Upper lobe of left lung (tissue), 6 donors: ENCODE data around the gene PLOD2. TPM values are rescaled to one million over a fixed set of nuclear protein-coding genes. Genes with fewer than 3 reads are reported as not detected.

Experiments
- ATAC-seq, 2 donors: fragments of 200-7000 bp; cut with Tn5 transposase; one replicate each; pipeline ENCODE4 v1.9.1; 2022; ENCODE audit warnings: mild to moderate bottlenecking in 2 of 2, moderate library complexity in 2 of 2; ENCODE audit not compliant: low FRiP score in 2 of 2
- DNase-seq, 2 donors: peaks; one replicate each; pipeline ENCODE4 v3.0.0-alpha.2; 2019 to 2020
- H3K27ac ChIP-seq, 4 donors: fragments of 200-600 bp; sonication (generic); one replicate each; pipeline ENCODE4 v1.5.1; 2016 to 2019
- H3K27me3 ChIP-seq, 4 donors: fragments of 200-600 bp; sonication (generic); one replicate each; pipeline ENCODE4 v1.5.1; 2017 to 2019
- H3K36me3 ChIP-seq, 4 donors: fragments of 200-600 bp; sonication (generic); one replicate each; pipeline ENCODE4 v1.5.1; 2016 to 2019
- H3K4me1 ChIP-seq, 4 donors: fragments of 200-600 bp; sonication (generic); one replicate each; pipeline ENCODE4 v1.5.1; 2018 to 2019
- H3K4me3 ChIP-seq, 4 donors: fragments of 200-600 bp; sonication (generic); one replicate each; pipeline ENCODE4 v1.5.1; 2017 to 2019; ENCODE audit warnings: mild to moderate bottlenecking in 2 of 4, moderate library complexity in 1 of 4
- H3K9me3 ChIP-seq, 4 donors: fragments of 200-600 bp; sonication (generic); one replicate each; pipeline ENCODE4 v1.5.1; 2018 to 2019
- CTCF ChIP-seq, 6 experiments: fragments of 450-650 bp in 4 of 6; fragments of 200-600 bp in 2 of 6; sonication (generic) in 2 of 6; IDR thresholded peaks; one replicate each; pipeline ENCODE4 v1.5.1; 2016 to 2019; ENCODE audit warnings: antibody characterized with exemption in 6 of 6
- EP300 ChIP-seq, 4 donors: sonication (generic); formaldehyde crosslinking; IDR thresholded peaks; one replicate each; pipeline ENCODE4 v1.5.1; 2017; ENCODE audit warnings: antibody characterized with exemption in 4 of 4, control low read depth in 2 of 4
- POLR2A ChIP-seq, 4 donors: fragments of 450-650 bp; IDR thresholded peaks; one replicate each; pipeline ENCODE4 v1.5.1; 2016 to 2017; ENCODE audit warnings: antibody characterized with exemption in 4 of 4, mild to moderate bottlenecking in 2 of 4
- POLR2AphosphoS5 ChIP-seq, 2 donors: sonication (generic); formaldehyde crosslinking; IDR thresholded peaks; one replicate each; pipeline ENCODE4 v1.5.1; 2017; ENCODE audit warnings: antibody characterized with exemption in 2 of 2
- WGBS, 2 donors: methylation state at CpG; one replicate each; pipeline ENCODE4 v1.1.5; 2017 to 2018; 5-methylcytosine and 5-hydroxymethylcytosine counted together
- total RNA-seq, 6 donors: library from RNA; depleted of rRNA in 4 of 6; stranded (reverse); fragments of >200 nt in 4 of 6; gene quantifications; one replicate each; pipeline versions ENCODE4 v1.1.0 to v1.2.1, GENCODE V29; 2016 to 2021
- donor health status: DM: no; HTN: no; CAD: no; lungs with moderate emphysema.
- donor health status: DM: no; HTN: yes; CAD: no; lungs with severe emphysema.

Gene PLOD2
- total RNA-seq, 6 donors from 2014 or later = 6.8 to 30.7 (median 18.1) TPM

GRCh38 chr3:146100180-146100579 is 60.8 kb downstream of the PLOD2 start:
- Histone ChIP-seq H3K36me3 (peaks cover 0 to 8% (median 0%) of the 10 kb centered on the region in 4 donors), H3K4me1 (no peaks in the 10 kb centered on the region), H3K27me3 (no peaks in the 10 kb centered on the region), H3K9me3 (no peaks in the 10 kb centered on the region), H3K4me3 (no peak overlapping the region), H3K27ac (no peak overlapping the region)
- DNase-seq (no peak), ATAC-seq (no peak)
- WGBS, 2 donors = 91 to 98% methylated on average over 2 of the region's 2 CpGs
- no peak for TF ChIP-seq CTCF (IDR thresholded peaks at IDR 0.05)
- no peak for TF ChIP-seq POLR2AphosphoS5 (IDR thresholded peaks at IDR 0.05)

GRCh38 chr3:146099316-146099715 is 61.7 kb downstream of the PLOD2 start:
- 84 to 87% methylated on average over 9 of the region's 9 CpGs for WGBS, 2 donors
- TF ChIP-seq CTCF (IDR thresholded peaks at IDR 0.05) (no peak), POLR2A (IDR thresholded peaks at IDR 0.05) (no peak), EP300 (IDR thresholded peaks at IDR 0.05) (no peak), POLR2AphosphoS5 (IDR thresholded peaks at IDR 0.05) (no peak)
- no peak for DNase-seq
- no peak overlapping the region for H3K27ac ChIP-seq
- H3K36me3 ChIP-seq = peaks cover 0 to 8% (median 0%) of the 10 kb centered on the region in 4 donors
- no peaks in the 10 kb centered on the region for H3K9me3 ChIP-seq
- no peak for ATAC-seq
- H3K4me3 ChIP-seq = no peak overlapping the region
- H3K4me1 ChIP-seq = no peaks in the 10 kb centered on the region
- H3K27me3 ChIP-seq = no peaks in the 10 kb centered on the region

- WGBS, 2 donors = 28 to 37% methylated on average over 2 of the region's 2 CpGs
- peak in 1 of 2 donors; percentile 58 for ATAC-seq
Observed at GRCh38 chr3:146093896-146094295, 67.1 kb downstream of the PLOD2 start.

GRCh38 chr3:146092230-146092629 is 68.8 kb downstream of the PLOD2 start:
- DNase-seq (no peak), ATAC-seq (no peak)
- Histone ChIP-seq H3K9me3 (no peaks in the 10 kb centered on the region), H3K4me1 (peaks cover 0 to 3% (median 0%) of the 10 kb centered on the region in 4 donors), H3K27ac (no peak overlapping the region), H3K27me3 (no peaks in the 10 kb centered on the region), H3K4me3 (no peak overlapping the region), H3K36me3 (no peaks in the 10 kb centered on the region)
- 61% methylated on average over 1 of the region's 1 CpG for WGBS, 2 donors
- no peak for TF ChIP-seq CTCF (IDR thresholded peaks at IDR 0.05)

More at GRCh38 chr3:146093896-146094295, 67.1 kb downstream of the PLOD2 start:
- Histone ChIP-seq H3K4me1 (peaks cover 0 to 3% (median 0%) of the 10 kb centered on the region in 4 donors), H3K4me3 (no peak overlapping the region), H3K36me3 (no peaks in the 10 kb centered on the region), H3K27ac (no peak overlapping the region), H3K27me3 (no peaks in the 10 kb centered on the region), H3K9me3 (no peaks in the 10 kb centered on the region)
- TF ChIP-seq CTCF (IDR thresholded peaks at IDR 0.05) (no peak), POLR2AphosphoS5 (IDR thresholded peaks at IDR 0.05) (no peak), EP300 (IDR thresholded peaks at IDR 0.05) (no peak), POLR2A (IDR thresholded peaks at IDR 0.05) (no peak)
- no peak for DNase-seq

- ATAC-seq (no peak), DNase-seq (no peak)
- Histone ChIP-seq H3K27ac (no peak overlapping the region), H3K4me1 (peaks cover 0 to 3% (median 0%) of the 10 kb centered on the region in 4 donors), H3K4me3 (no peak overlapping the region), H3K9me3 (no peaks in the 10 kb centered on the region), H3K36me3 (no peaks in the 10 kb centered on the region), H3K27me3 (no peaks in the 10 kb centered on the region)
- no peak for TF ChIP-seq EP300 (IDR thresholded peaks at IDR 0.05)
- no peak for TF ChIP-seq CTCF (IDR thresholded peaks at IDR 0.05)
- WGBS, 2 donors = 50 to 76% methylated on average over 1 of the region's 1 CpG
Observed at GRCh38 chr3:146091397-146091796, 69.6 kb downstream of the PLOD2 start.
